ENCODE results near the gene PCGF1.
"Not testable (repeated sequence)": the region's sequence is repeated elsewhere in the genome, so short reads cannot be mapped to it uniquely, and the experiment has no call there.

PCGF1 gene

DNA sequence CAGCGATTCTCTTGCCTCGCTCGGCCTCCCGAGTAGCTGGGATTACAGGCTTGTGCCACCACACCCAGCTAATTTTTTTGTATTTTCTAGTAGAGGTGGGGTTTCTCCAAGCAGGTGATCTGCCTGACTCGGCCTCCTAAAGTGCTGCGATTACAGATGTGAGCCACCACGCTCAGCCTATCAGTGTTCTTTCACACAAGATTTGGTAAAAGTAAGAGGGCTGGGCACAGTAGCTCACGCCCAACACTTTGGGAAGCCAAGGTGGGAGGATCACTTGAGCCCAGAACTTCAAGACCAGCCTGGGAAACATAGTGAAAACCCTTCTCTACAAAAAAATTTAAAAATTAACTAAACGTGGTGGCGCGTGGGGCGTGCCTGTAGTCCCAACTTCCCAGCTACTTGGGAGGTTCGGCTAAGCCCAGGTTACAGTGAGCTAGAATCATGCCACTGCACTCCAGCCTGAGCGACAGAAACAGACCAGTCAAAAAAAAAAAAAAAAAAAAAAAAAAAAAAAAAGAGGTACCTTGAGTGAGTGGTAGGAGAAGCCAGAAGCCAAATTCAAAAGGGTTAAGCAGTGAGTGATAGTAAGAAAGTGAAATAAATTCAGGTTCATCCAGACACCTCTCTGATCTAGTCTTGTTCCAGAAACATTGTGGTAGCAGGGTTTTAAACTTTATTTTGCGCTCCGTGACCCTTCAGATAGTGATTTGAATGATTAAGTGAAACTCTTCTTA is 36.0 kb downstream of the PCGF1 start:
- no peak for DNase-seq

DNA sequence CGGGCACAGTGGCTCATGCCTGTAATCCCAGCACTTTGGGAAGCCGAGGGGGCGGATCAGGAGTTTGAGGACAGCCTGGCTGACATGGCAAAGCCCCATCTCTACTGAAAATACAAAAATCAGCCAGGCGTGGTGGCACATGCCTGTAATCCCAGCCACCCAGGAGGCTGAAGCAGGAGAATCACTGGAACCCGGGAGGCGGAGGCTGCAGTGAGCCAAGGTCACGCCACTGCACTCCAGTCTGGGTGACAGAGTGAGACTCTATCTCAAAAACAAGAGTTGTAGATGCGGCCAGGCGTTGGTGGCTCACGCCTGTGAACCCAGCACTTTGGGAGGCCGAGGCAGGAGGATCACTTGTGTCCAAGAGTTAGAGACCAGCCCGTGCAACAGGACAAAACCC is 36.8 kb downstream of the PCGF1 start:
- DNase-seq: not testable (repeated sequence)

DNA sequence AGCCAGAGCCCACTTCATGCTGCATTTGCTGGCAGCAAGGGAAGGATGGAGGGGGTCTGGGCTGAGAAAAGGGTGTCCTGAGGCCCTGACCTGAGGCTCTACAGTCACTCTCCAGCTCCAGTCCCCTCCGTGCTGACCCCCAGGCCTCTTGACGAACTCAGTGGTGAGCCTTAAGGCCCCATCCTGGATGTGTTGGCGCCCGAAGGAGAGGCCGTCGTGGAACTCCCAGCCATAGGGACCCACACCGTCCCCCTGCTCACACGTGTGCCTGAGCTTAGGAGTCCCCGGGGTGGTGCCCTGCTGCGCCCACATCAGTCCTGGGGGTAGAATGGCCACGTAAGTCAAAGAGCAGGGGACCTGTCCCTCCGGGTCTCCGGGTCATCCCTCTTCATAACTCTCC is 43.1 kb downstream of the PCGF1 start:
- no peak for DNase-seq

DNA sequence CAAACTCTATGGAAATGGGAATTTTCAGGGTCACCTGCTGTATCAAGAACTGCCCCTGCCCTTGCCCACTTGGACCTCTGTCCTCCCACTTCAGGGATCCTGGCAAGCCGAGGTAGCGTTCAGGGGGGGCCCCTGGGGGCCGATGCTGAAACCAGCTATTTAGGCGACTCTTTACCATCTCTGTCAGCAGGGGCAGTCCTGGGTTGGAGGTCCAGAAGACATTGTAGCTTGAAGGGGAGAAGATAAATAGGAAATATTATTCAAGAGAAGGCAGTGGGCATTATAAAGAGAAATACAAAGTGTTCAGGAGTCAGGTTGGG is 44.7 kb downstream of the PCGF1 start:
- DNase-seq: no peak

DNA sequence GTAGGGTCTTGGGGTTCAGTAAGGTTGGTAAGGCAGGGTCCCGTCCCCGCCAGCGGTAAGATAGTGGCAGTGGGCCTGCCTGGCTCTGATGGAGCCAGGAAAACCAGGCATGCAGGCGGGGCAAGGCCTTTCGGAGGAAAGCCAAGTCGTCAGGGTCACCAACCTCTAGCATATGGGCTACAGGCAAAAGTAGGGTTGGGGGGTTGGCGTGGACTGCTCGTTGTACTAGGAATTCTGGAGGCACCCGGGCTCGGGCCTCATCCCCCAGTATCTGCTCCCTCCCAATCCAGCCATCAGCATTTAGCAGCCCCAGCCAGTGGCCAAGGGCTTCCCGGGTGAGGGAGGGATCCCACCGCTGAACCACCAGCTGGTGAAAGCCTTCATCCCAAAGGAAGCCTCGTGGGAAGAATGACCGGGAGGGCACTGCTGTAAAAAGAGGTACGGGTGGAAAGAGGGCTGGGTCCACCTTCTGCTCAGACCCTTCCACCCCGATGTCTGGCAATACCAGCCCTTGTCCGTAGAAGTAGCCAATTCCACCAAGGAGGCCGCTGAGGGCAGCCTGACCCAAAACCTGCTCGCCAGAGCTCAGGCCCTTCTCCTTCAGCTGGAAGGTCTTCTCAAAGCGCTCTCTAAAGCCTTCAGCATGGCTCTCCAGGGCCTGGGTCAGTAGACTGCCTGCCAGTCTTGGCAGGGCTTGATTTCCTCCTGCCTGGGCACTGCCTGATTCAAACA is 45.3 kb downstream of the PCGF1 start:
- no peak for DNase-seq

DNA sequence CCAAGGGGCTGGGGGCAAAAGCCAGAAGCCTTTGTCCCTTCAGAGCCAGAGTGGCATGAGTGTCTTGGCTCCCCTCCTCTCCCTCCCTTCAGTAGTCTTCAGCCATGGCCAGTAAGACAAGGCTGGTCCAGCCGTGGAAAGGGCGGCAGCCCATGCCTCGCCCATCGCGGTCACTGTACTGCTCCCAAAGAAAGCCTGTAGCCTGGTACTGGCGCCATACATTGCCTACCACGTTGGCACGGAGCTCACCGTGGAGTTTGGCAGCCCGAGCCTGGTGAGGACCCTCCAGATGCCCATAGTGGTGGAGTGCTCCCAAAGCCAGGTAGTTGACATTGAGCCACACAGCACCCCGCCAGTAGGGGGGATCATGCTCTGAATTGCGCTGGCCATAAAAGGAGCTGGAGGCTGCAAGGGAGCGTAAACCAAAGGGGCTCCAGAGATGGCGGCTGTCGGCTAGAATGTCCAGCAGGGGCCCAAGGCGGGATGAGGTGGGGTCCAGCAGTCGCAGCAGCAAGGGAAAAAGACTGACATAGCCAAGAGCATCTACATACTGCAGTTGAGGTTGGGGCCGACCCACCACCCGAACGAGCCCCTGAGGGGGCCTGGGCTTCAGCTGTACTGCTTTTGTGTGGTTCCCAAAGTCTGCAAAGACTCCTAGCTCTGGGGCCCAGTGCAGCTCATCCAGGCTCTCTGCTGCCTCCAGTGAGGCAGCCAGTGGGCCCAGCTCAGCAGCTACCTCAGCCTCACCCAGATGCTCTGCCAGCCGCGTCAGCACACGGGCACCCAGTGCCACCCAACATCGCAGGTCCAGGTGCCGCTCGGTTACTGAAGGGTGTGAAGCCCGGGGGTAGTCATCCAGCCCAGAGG is 46.1 kb downstream of the PCGF1 start:
- DNase-seq: no peak

DNA sequence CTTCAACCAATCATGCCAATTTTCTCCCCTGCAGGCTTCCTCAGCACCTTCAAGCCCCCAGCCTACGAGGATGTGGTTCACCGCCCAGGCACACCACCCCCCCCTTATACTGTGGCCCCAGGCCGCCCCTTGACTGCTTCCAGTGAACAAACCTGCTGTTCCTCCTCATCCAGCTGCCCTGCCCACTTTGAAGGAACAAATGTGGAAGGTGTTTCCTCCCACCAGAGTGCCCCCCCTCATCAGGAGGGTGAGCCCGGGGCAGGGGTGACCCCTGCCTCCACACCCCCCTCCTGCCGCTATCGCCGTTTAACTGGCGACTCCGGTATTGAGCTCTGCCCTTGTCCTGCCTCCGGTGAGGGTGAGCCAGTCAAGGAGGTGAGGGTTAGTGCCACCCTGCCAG is 47.3 kb downstream of the PCGF1 start:
- DNase-seq: not testable (repeated sequence)

DNA sequence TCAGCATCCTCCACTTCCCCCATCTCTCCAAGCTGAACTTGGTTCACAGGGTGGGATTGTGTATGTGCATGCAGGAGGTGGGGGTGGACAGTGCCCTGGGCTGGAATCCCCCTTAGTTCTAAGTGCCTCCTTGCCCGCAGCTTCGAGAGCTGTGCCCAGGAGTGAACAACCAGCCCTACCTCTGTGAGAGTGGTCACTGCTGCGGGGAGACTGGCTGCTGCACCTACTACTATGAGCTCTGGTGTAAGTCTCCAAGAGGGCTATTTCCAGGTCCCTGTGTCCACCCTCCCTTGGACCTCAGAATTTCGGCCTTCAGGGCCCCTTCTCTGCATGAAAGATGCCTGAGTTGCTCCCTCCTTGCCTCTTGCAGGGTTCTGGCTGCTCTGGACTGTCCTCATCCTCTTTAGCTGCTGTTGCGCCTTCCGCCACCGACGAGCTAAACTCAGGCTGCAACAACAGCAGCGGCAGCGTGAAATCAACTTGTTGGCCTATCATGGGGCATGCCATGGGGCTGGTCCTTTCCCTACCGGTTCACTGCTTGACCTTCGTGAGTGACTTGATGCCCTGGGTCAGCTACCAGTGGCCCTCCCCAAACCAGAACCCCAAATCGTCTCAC is 47.9 kb downstream of the PCGF1 start:
- DNase-seq: not testable (repeated sequence)

DNA sequence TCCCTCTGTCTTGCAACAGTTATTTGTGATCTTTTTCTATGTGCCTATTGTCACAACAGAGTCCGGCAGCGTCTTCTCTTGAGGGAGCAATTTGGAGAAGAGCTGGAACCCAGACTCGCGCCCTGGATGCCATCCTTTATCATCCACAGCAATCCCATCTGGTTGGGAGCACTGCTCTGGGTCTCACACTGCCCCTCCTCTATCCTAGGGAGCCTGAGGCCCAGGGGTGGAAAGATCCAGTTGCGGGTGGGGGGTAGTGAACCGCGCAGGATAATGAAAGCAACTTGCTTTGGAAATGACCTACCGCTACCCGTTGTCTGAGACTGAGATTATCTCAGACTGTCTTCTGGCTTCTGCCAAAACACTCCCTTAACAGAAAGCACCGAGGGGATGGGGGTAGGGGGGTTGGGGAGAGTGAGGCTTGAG is 48.5 kb downstream of the PCGF1 start:
- DNase-seq: no peak

DNA sequence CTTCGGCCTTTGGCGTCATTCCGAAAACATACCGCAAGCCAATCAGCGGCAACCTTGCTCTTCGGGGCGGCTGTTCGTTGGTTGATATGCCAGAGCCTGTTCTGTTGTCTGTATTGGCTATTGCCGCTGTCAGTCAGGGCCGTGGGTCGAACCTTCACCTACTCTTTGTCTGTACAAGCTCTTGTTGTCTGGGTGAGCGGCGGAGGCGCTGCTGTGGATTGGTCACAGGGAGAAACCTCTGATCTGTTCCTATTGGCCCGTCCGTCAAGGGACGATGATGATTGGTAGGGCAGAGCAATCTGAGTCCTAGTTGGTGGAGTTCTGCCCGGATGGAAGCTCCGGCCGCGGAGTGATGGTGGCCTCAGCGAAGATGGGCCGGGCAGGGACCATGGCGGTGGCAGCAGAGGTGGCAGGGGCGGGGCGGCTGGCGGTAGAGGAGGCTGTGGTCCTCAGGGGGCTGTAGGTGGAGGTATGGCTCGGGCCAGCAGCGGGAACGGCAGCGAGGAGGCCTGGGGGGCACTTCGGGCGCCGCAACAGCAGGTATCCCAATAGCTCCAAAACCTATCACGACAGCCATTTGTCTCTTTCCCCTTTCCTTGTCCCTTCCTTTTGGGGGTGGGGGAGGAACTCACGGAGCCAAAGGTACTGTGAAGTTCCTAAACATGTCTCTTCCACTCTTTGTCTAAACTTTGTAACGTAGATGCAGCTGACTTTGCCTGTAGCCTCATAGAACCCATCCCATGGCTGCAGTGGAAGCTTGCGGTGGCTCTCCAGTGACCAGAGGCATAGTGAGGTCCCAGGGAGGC is 49.2 kb downstream of the PCGF1 start, which contains the start of gene WBP1:
WBP1 (plus strand) TSS at position 307 of the 806 bp plus-strand sequence; CDS start at position 472, 165 bp downstream.
- peak; percentile 100 for DNase-seq

DNA sequence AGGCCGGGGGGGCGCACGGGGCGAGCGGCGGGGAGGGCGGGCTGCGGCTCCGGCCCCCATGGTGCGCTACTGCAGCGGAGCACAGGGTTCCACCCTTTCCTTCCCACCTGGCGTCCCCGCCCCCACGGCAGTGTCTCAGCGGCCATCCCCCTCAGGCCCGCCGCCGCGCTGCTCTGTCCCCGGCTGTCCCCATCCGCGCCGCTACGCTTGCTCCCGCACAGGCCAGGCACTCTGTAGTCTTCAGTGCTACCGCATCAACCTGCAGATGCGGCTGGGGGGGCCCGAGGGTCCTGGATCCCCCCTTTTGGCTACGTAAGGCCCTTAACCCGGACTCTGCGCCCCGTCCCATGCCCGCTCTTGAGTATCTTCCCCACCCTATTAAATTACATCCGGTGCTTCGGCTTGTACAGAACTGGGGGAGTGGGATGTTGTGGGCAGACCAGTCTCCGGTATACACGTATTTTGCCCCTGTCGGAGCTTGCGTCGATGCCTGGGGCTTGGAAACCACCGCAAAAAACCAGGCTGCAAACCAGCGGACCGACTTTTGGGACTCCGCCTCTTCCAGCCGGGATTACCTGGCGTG is 49.9 kb downstream of the PCGF1 start:
- peak; percentile 35 for DNase-seq

DNA sequence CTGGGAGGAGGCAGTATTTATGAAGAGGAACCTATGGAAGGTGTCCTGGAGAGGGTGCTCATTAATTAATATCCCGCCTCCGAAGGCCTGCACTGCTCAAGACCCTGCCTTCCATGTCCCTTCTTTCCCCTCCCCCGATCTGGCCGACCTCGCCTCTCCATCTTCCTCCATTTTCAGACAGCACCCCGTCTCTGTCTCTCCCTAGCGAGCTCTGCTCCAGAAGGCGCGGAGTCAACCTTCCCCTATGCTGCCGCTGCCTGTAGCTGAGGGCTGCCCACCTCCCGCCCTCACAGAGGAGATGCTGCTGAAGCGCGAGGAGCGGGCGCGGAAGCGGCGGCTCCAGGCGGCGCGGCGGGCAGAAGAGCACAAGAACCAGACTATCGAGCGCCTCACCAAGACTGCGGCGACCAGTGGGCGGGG is 50.4 kb downstream of the PCGF1 start:
- DNase-seq: no peak

Data from MV-4-11 (cell line).